SK-N-SH treated with all-trans-retinoic acid at 6 μM for 48 hours (cell line): ENCODE results near the gene ITPRIPL2.

Experiments
- ARNTL ChIP-seq: fragments of 450-650 bp; formaldehyde crosslinking; IDR thresholded peaks from 2 replicates; pipeline ENCODE4 v1.5.0; 2020; ENCODE audit warnings: low read depth, mild to moderate bottlenecking, moderate library complexity, borderline replicate concordance
- CREB5 ChIP-seq: fragments of 250-450 bp; sonication (Bioruptor Pico); IDR thresholded peaks from 2 replicates; pipeline ENCODE4 v1.5.1; 2020; ENCODE audit warnings: low read depth, mild to moderate bottlenecking, moderate library complexity
- CSRNP3 ChIP-seq: fragments of 250-450 bp; sonication (Bioruptor Pico); IDR thresholded peaks from 2 replicates; pipeline ENCODE4 v1.5.1; 2021; ENCODE audit warnings: mild to moderate bottlenecking, moderate library complexity
- ESRRG ChIP-seq: fragments of 250-450 bp; sonication (Bioruptor Pico); IDR thresholded peaks from 2 replicates; pipeline ENCODE4 v1.6.1; 2021; ENCODE audit warnings: mild to moderate bottlenecking
- PATZ1 ChIP-seq: fragments of 250-450 bp; sonication (Bioruptor Pico); IDR thresholded peaks from 2 replicates; pipeline ENCODE4 v1.8.0; 2020; ENCODE audit warnings: mild to moderate bottlenecking, moderate library complexity, borderline replicate concordance
- POU6F1 ChIP-seq: fragments of 250-450 bp; sonication (Bioruptor Pico); IDR thresholded peaks from 2 replicates; pipeline ENCODE4 v1.8.0; 2021; ENCODE audit warnings: low read depth, mild to moderate bottlenecking, moderate library complexity, borderline replicate concordance
- SNAI2 ChIP-seq: fragments of 250-450 bp; sonication (Bioruptor Pico); IDR thresholded peaks from 2 replicates; pipeline ENCODE4 v1.5.0; 2020; ENCODE audit warnings: mild to moderate bottlenecking, moderate library complexity
- TCF4 ChIP-seq: fragments of 250-450 bp; sonication (Bioruptor Pico); IDR thresholded peaks from 2 replicates; pipeline ENCODE4 v1.8.0; 2021; ENCODE audit warnings: mild to moderate bottlenecking, moderate library complexity, borderline replicate concordance

- TF ChIP-seq ARNTL (CRISPR knock-in tag) (no peak), ESRRG (CRISPR knock-in tag) (no peak), CSRNP3 (CRISPR knock-in tag) (no peak), TCF4 (CRISPR knock-in tag) (no peak), PATZ1 (CRISPR knock-in tag) (no peak), SNAI2 (no peak), CREB5 (CRISPR knock-in tag) (no peak), POU6F1 (CRISPR knock-in tag) (no peak)
Observed at GRCh38 chr16:19118938-19119431, 5.2 kb downstream of the ITPRIPL2 start.
